Liver (tissue), 9 donors: ENCODE measurements around the gene CEP128. TPM values are rescaled to one million over a fixed set of nuclear protein-coding genes. Genes with fewer than 3 reads are reported as not detected.

Experiments used
- DNase-seq: peaks from one replicate; pipeline ENCODE4 v3.0.0-alpha.2; 2017; ENCODE audit warnings: low spot score
- H3K27ac ChIP-seq, 2 donors: one replicate each; pipeline ENCODE4 v1.7.0; 2013; ENCODE audit warnings: inconsistent platforms in 2 of 2, low read length in 2 of 2, control low read depth in 1 of 2, low read depth in 1 of 2, mild to moderate bottlenecking in 1 of 2
- H3K27me3 ChIP-seq, 4 donors: one replicate each; pipeline versions ENCODE4 v1.6.1 to v1.7.0; 2013; ENCODE audit warnings: low read length in 3 of 4, inconsistent platforms in 1 of 4, mild to moderate bottlenecking in 1 of 4, moderate library complexity in 1 of 4; ENCODE audit not compliant: control insufficient read depth in 4 of 4, insufficient read depth in 4 of 4
- H3K36me3 ChIP-seq, 4 donors: one replicate each; pipeline versions ENCODE4 v1.6.1 to v1.7.0; 2013; ENCODE audit warnings: low read length in 3 of 4, mild to moderate bottlenecking in 3 of 4, low read depth in 1 of 4, moderate library complexity in 1 of 4; ENCODE audit not compliant: control insufficient read depth in 4 of 4, insufficient read depth in 3 of 4
- H3K4me1 ChIP-seq, 4 donors: one replicate each; pipeline versions ENCODE4 v1.6.1 to v1.7.0; 2013; ENCODE audit warnings: low read length in 3 of 4, mild to moderate bottlenecking in 3 of 4, moderate library complexity in 1 of 4; ENCODE audit not compliant: control insufficient read depth in 4 of 4, insufficient read depth in 4 of 4
- H3K4me3 ChIP-seq, 3 donors: one replicate each; pipeline versions ENCODE4 v1.6.1 to v1.7.0; 2013; ENCODE audit warnings: low read length in 3 of 3, control low read depth in 1 of 3, low read depth in 1 of 3, mild to moderate bottlenecking in 1 of 3
- H3K9ac ChIP-seq, 2 donors: one replicate each; pipeline ENCODE4 v1.7.0; 2013; ENCODE audit warnings: low read length in 2 of 2, mild to moderate bottlenecking in 2 of 2, moderate library complexity in 2 of 2, control low read depth in 1 of 2, low read depth in 1 of 2
- H3K9me3 ChIP-seq, 4 donors: one replicate each; pipeline versions ENCODE4 v1.6.1 to v1.7.0; 2013; ENCODE audit warnings: low read length in 3 of 4; ENCODE audit not compliant: control insufficient read depth in 4 of 4
- CTCF ChIP-seq: fragments of 150-350 bp; IDR thresholded peaks from 2 replicates; pipeline ENCODE4 v1.5.1; 2017; ENCODE audit warnings: improper control_type of control experiment, low read depth, low read length; ENCODE audit not compliant: missing input control
- EGR1 ChIP-seq, 2 donors: IDR thresholded peaks; 2 replicates each; pipeline ENCODE4 v1.6.1; 2016 to 2018; ENCODE audit warnings: antibody characterized with exemption in 2 of 2, low read depth in 2 of 2
- FOXA1 ChIP-seq: IDR thresholded peaks from 2 replicates; pipeline ENCODE4 v1.6.1; 2016; ENCODE audit warnings: antibody characterized with exemption
- GABPA ChIP-seq, 2 donors: IDR thresholded peaks in 1 of 2; conservative IDR thresholded peaks in 1 of 2; 2 replicates each; pipeline ENCODE4 v1.6.1; 2016; ENCODE audit warnings: antibody characterized with exemption in 2 of 2, mild to moderate bottlenecking in 1 of 2, moderate library complexity in 1 of 2
- HNF4A ChIP-seq, 2 donors: conservative IDR thresholded peaks; 2 replicates each; pipeline ENCODE4 v1.6.1; 2016; ENCODE audit warnings: antibody characterized with exemption in 2 of 2, mild to moderate bottlenecking in 2 of 2
- HNF4G ChIP-seq: IDR thresholded peaks from 2 replicates; pipeline ENCODE4 v1.6.1; 2016; ENCODE audit warnings: antibody characterized with exemption
- JUND ChIP-seq, 2 donors: IDR thresholded peaks; 2 replicates each; pipeline ENCODE4 v1.6.1; 2016; ENCODE audit warnings: antibody characterized with exemption in 2 of 2
- NR2F2 ChIP-seq: IDR thresholded peaks from 2 replicates; pipeline ENCODE4 v1.6.1; 2016; ENCODE audit warnings: antibody characterized with exemption
- RAD21 ChIP-seq, 2 donors: IDR thresholded peaks; 2 replicates each; pipeline ENCODE4 v1.6.1; 2016; ENCODE audit warnings: antibody characterized with exemption in 2 of 2, mild to moderate bottlenecking in 2 of 2
- REST ChIP-seq: IDR thresholded peaks from 2 replicates; pipeline ENCODE4 v1.6.1; 2016; ENCODE audit warnings: antibody characterized with exemption, mild to moderate bottlenecking
- RXRA ChIP-seq, 2 donors: IDR thresholded peaks; 2 replicates each; pipeline ENCODE4 v1.6.1; 2017 to 2018; ENCODE audit warnings: antibody characterized with exemption in 2 of 2, mild to moderate bottlenecking in 1 of 2
- SP1 ChIP-seq: IDR thresholded peaks from 2 replicates; pipeline ENCODE4 v1.6.1; 2018; ENCODE audit warnings: antibody characterized with exemption, mild to moderate bottlenecking
- TAF1 ChIP-seq: conservative IDR thresholded peaks from 2 replicates; pipeline ENCODE4 v1.6.1; 2016; ENCODE audit warnings: antibody characterized with exemption, mild to moderate bottlenecking
- ZBTB33 ChIP-seq: IDR thresholded peaks from 2 replicates; pipeline ENCODE4 v1.6.1; 2016; ENCODE audit warnings: antibody characterized with exemption
- WGBS: extraction: QIAGEN DNeasy Blood & Tissue Kit; methylation state at CpG from one replicate; pipeline ENCODE4 v1.1.7; 2013; 5-methylcytosine and 5-hydroxymethylcytosine counted together
- polyA plus RNA-seq, 2 donors: library from polyadenylated mRNA; stranded (reverse) in 1 of 2; unstranded in 1 of 2; fragments of 200-250 nt in 1 of 2; fragments of >200 nt in 1 of 2; fragmentation: Nextera tagmentation in 1 of 2; extraction: Ambion mirVana in 1 of 2; gene quantifications; one replicate each; pipeline versions ENCODE4 v1.2.1 to v1.2.3, GENCODE V29; 2013 to 2015
- total RNA-seq, 2 donors: library from RNA; depleted of rRNA; stranded (reverse); fragments of >200 nt; gene quantifications; one replicate each; pipeline ENCODE4 v1.2.3, GENCODE V29; 2014
- donor health status: healthy.
- donor health status: healthy.
- donor health status: healthy.
- donor health status: healthy.
- donor health status: healthy.

Gene CEP128
- total and polyA plus RNA-seq, 4 donors = 0.27 to 3.8 (median 1.4) TPM

GRCh38 chr14:80521456-80521855 is 420.1 kb downstream of the CEP128 start:
- Histone ChIP-seq H3K4me1 (no peaks in the 10 kb centered on the region), H3K36me3 (peaks cover 0 to 5% (median 0%) of the 10 kb centered on the region in 4 donors), H3K27ac (no peak overlapping the region), H3K9ac (no peak overlapping the region), H3K9me3 (no peaks in the 10 kb centered on the region), H3K4me3 (no peak overlapping the region), H3K27me3 (no peaks in the 10 kb centered on the region)
- 97% methylated on average over 3 of the region's 3 CpGs for WGBS
- no peak for DNase-seq
- no peak for TF ChIP-seq NR2F2
- no peak for TF ChIP-seq SP1
- TF ChIP-seq TAF1 = no peak
- no peak for TF ChIP-seq CTCF
- TF ChIP-seq EGR1 (IDR thresholded peaks at IDR 0.05; ENCODE audit: low read depth in 2 of 2) = no peak
- no peak for TF ChIP-seq FOXA1
- no peak for TF ChIP-seq ZBTB33
- TF ChIP-seq REST = no peak
- no peak for TF ChIP-seq HNF4G
- TF ChIP-seq RAD21 (IDR thresholded peaks at IDR 0.05) = no peak
- TF ChIP-seq RXRA (IDR thresholded peaks at IDR 0.05) = no peak
- TF ChIP-seq GABPA (IDR thresholded peaks at IDR 0.05 in 1 of 2, conservative IDR thresholded peaks at IDR 0.05 in 1 of 2) = no peak
- TF ChIP-seq JUND (IDR thresholded peaks at IDR 0.05) = no peak

- H3K4me3 ChIP-seq = no peak overlapping the region
- peaks cover 0 to 2% (median 0%) of the 10 kb centered on the region in 4 donors for H3K9me3 ChIP-seq
- H3K36me3 ChIP-seq = peaks cover 0 to 4% (median 0%) of the 10 kb centered on the region in 4 donors
- H3K4me1 ChIP-seq = no peaks in the 10 kb centered on the region
- H3K27ac ChIP-seq = no peak overlapping the region
- no peak overlapping the region for H3K9ac ChIP-seq
- no peak for TF ChIP-seq FOXA1
- no peak for TF ChIP-seq REST
- no peak for TF ChIP-seq HNF4A (conservative IDR thresholded peaks at IDR 0.05)
- no peak for TF ChIP-seq GABPA (IDR thresholded peaks at IDR 0.05 in 1 of 2, conservative IDR thresholded peaks at IDR 0.05 in 1 of 2)
- TF ChIP-seq ZBTB33 = no peak
- H3K27me3 ChIP-seq = no peaks in the 10 kb centered on the region
- no peak for DNase-seq
Measured at GRCh38 chr14:80519002-80519401, 422.5 kb downstream of the CEP128 start.
